Amniotic stem cell (primary cell): ENCODE measurements around the gene KRTAP9-4.
"Not testable (repeated sequence)": the region's sequence is repeated elsewhere in the genome, so short reads cannot be mapped to it uniquely, and the experiment has no call there.

ENCODE experiments used
- DNase-seq: peaks from one replicate; lab custom pipeline; 2025; lab: John Stamatoyannopoulos, UW

Gene KRTAP9-4

GRCh38 chr17:41265078-41265477, 15.6 kb downstream of the KRTAP9-4 start, which contains the start of gene KRTAP9-6:
KRTAP9-6 (plus strand) TSS chr17:41265378; CDS start chr17:41265378, 0 bp downstream.
- no peak for DNase-seq

GRCh38 chr17:41267711-41268110, 18.2 kb downstream of the KRTAP9-4 start:
- DNase-seq, result no peak

- DNase-seq, result not testable (repeated sequence)
These were observed 21.8 kb downstream of the KRTAP9-4 start for GRCh38 chr17:41271323-41271722.

- no peak for DNase-seq
These were observed 22.4 kb downstream of the KRTAP9-4 start for GRCh38 chr17:41271858-41272257.

GRCh38 chr17:41275648-41276190, 26.2 kb downstream of the KRTAP9-4 start, which contains the start of gene KRTAP9-7:
KRTAP9-7 (plus strand) TSS chr17:41275698; CDS start chr17:41275698, 0 bp downstream.
- DNase-seq, result not testable (repeated sequence)

- DNase-seq, result no peak
These were observed 28.9 kb downstream of the KRTAP9-4 start for GRCh38 chr17:41278176-41278955.

- no peak for DNase-seq
These were observed 34.6 kb downstream of the KRTAP9-4 start for GRCh38 chr17:41284043-41284442.

- DNase-seq, result no peak
These were observed 35.1 kb downstream of the KRTAP9-4 start for GRCh38 chr17:41284546-41284945.

GRCh38 chr17:41287050-41287449, 37.6 kb downstream of the KRTAP9-4 start:
- no peak for DNase-seq

GRCh38 chr17:41294016-41294415, 44.5 kb downstream of the KRTAP9-4 start:
- no peak for DNase-seq

- no peak for DNase-seq
These were observed 47.4 kb downstream of the KRTAP9-4 start for GRCh38 chr17:41296846-41297245.

- DNase-seq, result no peak
These were observed 49.1 kb downstream of the KRTAP9-4 start for GRCh38 chr17:41298458-41299135.
